Sigmoid colon (tissue), 7 donors: ENCODE results near the gene SRR. TPM values are rescaled to one million over a fixed set of nuclear protein-coding genes. Genes with fewer than 3 reads are reported as not detected.

Experiments used
- DNase-seq: peaks from one replicate; pipeline ENCODE4 v3.0.0-alpha.2; 2019
- H3K27ac ChIP-seq, 4 donors: fragments of 200-600 bp; sonication (generic); one replicate each; pipeline ENCODE4 v1.5.1; 2016 to 2019; ENCODE audit warnings: mild to moderate bottlenecking in 1 of 4
- H3K27me3 ChIP-seq, 3 donors: fragments of 200-600 bp; sonication (generic); one replicate each; pipeline ENCODE4 v1.5.1; 2019; ENCODE audit warnings: mild to moderate bottlenecking in 1 of 3
- H3K36me3 ChIP-seq, 4 donors: fragments of 200-600 bp; sonication (generic); one replicate each; pipeline ENCODE4 v1.5.1; 2016 to 2019
- H3K4me1 ChIP-seq, 4 donors: fragments of 200-600 bp; sonication (generic); one replicate each; pipeline ENCODE4 v1.5.1; 2017 to 2019
- H3K4me3 ChIP-seq, 4 donors: fragments of 200-600 bp; sonication (generic); one replicate each; pipeline ENCODE4 v1.5.1; 2017 to 2019; ENCODE audit warnings: mild to moderate bottlenecking in 2 of 4, moderate library complexity in 1 of 4
- H3K9me3 ChIP-seq, 4 donors: fragments of 200-600 bp in 3 of 4; sonication (generic) in 3 of 4; one replicate each; pipeline versions ENCODE4 v1.5.1 to v1.6.1; 2013 to 2019
- CTCF ChIP-seq, 4 experiments: fragments of 450-650 bp in 3 of 4; fragments of 200-600 bp in 1 of 4; IDR thresholded peaks; one replicate each; pipeline ENCODE4 v1.5.1; 2016 to 2019; ENCODE audit warnings: antibody characterized with exemption in 4 of 4, mild to moderate bottlenecking in 3 of 4, moderate library complexity in 2 of 4
- EP300 ChIP-seq, 4 donors: sonication (generic); formaldehyde crosslinking; IDR thresholded peaks; one replicate each; pipeline ENCODE4 v1.6.1; 2017; ENCODE audit warnings: antibody characterized with exemption in 4 of 4
- POLR2A ChIP-seq, 2 donors: fragments of 450-650 bp; IDR thresholded peaks; one replicate each; pipeline ENCODE4 v1.6.1; 2016; ENCODE audit warnings: antibody characterized with exemption in 2 of 2, mild to moderate bottlenecking in 2 of 2, moderate library complexity in 2 of 2
- POLR2AphosphoS5 ChIP-seq, 4 donors: sonication (generic); formaldehyde crosslinking; IDR thresholded peaks; one replicate each; pipeline ENCODE4 v1.6.1; 2017; ENCODE audit warnings: antibody characterized with exemption in 4 of 4
- WGBS, 2 donors: extraction: QIAGEN DNeasy Blood & Tissue Kit; methylation state at CpG; one replicate each; pipeline ENCODE4 v1.1.7; 2013; 5-methylcytosine and 5-hydroxymethylcytosine counted together
- intact Hi-C: fragments of 100-400 bp; cut with DNase I; formaldehyde crosslinking; loops from one replicate; pipeline ENCODE4 v1.15.1; 2023
- polyA plus RNA-seq, 3 donors: library from polyadenylated mRNA; stranded (reverse); fragments of 200-250 nt; gene quantifications; one replicate each; pipeline ENCODE4 v1.2.3, GENCODE V29; 2013
- total RNA-seq, 4 donors: library from RNA; depleted of rRNA; stranded (reverse); fragments of >200 nt; gene quantifications; one replicate each; pipeline ENCODE4 v1.1.0, GENCODE V29; 2016
- donor health status: healthy with polysubstance abuse.
- donor health status: Bipolar disorder and iron deficiency.
- donor health status: healthy.

The SRR gene
- total and polyA plus RNA-seq, 7 donors: 2.4 to 27.8 (median 10.0) TPM

GRCh38 chr17:2323629-2324314, 20.0 kb downstream of the SRR start:
- Histone ChIP-seq H3K27me3 (no peaks in the 10 kb centered on the region), H3K9me3 (no peaks in the 10 kb centered on the region), H3K36me3 (peaks cover 18 to 87% (median 42%) of the 10 kb centered on the region in 4 donors), H3K4me3 (no peak overlapping the region), H3K4me1 (no peaks in the 10 kb centered on the region), H3K27ac (no peak overlapping the region)
- intact Hi-C loops: no loop called here
- no peak for DNase-seq
- 80 to 93% methylated on average over 2 of the region's 2 CpGs for WGBS, 2 donors
- TF ChIP-seq POLR2A (IDR thresholded peaks at IDR 0.05): no peak
- TF ChIP-seq CTCF (IDR thresholded peaks at IDR 0.05): no peak
- TF ChIP-seq EP300 (IDR thresholded peaks at IDR 0.05): no peak
- no peak for TF ChIP-seq POLR2AphosphoS5 (IDR thresholded peaks at IDR 0.05)

- Histone ChIP-seq H3K4me1 (peaks cover 0 to 18% (median 13%) of the 10 kb centered on the region in 4 donors), H3K36me3 (peaks cover 26 to 89% (median 61%) of the 10 kb centered on the region in 4 donors), H3K9me3 (no peaks in the 10 kb centered on the region), H3K27me3 (no peaks in the 10 kb centered on the region), H3K4me3 (no peak overlapping the region), H3K27ac (no peak overlapping the region)
- DNase-seq: no peak
- intact Hi-C loops: loop anchor here (10.0 kb wide), 1 partner anchor 83 kb away; no protein-coding TSS in a partner anchor
- TF ChIP-seq POLR2A (IDR thresholded peaks at IDR 0.05) (no peak), CTCF (IDR thresholded peaks at IDR 0.05) (no peak), EP300 (IDR thresholded peaks at IDR 0.05) (no peak), POLR2AphosphoS5 (IDR thresholded peaks at IDR 0.05) (no peak)
- 56 to 61% methylated on average over 3 of the region's 3 CpGs for WGBS, 2 donors
Measured at GRCh38 chr17:2331303-2331702, 27.6 kb downstream of the SRR start.

GRCh38 chr17:2335726-2336214, 32.0 kb downstream of the SRR start:
- intact Hi-C loops: loop anchor here (2.0 to 10.0 kb wide), 2 partner anchors 33 to 79 kb away; partner anchors contain the start of genes SMG6 and SRR
- no peaks in the 10 kb centered on the region for H3K27me3 ChIP-seq
- H3K27ac ChIP-seq: peak overlapping the region; percentile 89 to 97 (median 93)
- TF ChIP-seq POLR2A (IDR thresholded peaks at IDR 0.05) (no peak), EP300 (IDR thresholded peaks at IDR 0.05) (no peak), POLR2AphosphoS5 (IDR thresholded peaks at IDR 0.05) (no peak), CTCF (IDR thresholded peaks at IDR 0.05) (no peak)
- peaks cover 18 to 46% (median 38%) of the 10 kb centered on the region in 4 donors for H3K36me3 ChIP-seq
- H3K4me1 ChIP-seq: peaks cover 0 to 33% (median 20%) of the 10 kb centered on the region in 4 donors
- no peaks in the 10 kb centered on the region for H3K9me3 ChIP-seq
- 1 to 3% methylated on average over 17 of the region's 17 CpGs for WGBS, 2 donors
- peak; percentile 56 for DNase-seq
- H3K4me3 ChIP-seq: peak overlapping the region; percentile 66 to 100 (median 96)

- peaks cover 12 to 40% (median 33%) of the 10 kb centered on the region in 4 donors for H3K36me3 ChIP-seq
- 0% methylated on average over 48 of the region's 48 CpGs for WGBS, 2 donors
- H3K9me3 ChIP-seq: no peaks in the 10 kb centered on the region
- TF ChIP-seq EP300 (IDR thresholded peaks at IDR 0.05) (no peak), POLR2A (IDR thresholded peaks at IDR 0.05) (peak; percentile 85 to 94), POLR2AphosphoS5 (IDR thresholded peaks at IDR 0.05) (peak; percentile 97 to 98 (median 98)), CTCF (IDR thresholded peaks at IDR 0.05) (no peak)
- no peaks in the 10 kb centered on the region for H3K27me3 ChIP-seq
- DNase-seq: peak; percentile 95
- H3K4me3 ChIP-seq: peak within 1 kb of the TSS; percentile 66 to 100 (median 96)
- peak within 1 kb of the TSS; percentile 89 to 97 (median 93) for H3K27ac ChIP-seq
- intact Hi-C loops: loop anchor here (2.0 to 10.0 kb wide), 2 partner anchors 34 to 78 kb away; partner anchors contain the start of genes SMG6 and SRR
- H3K4me1 ChIP-seq: peaks cover 0 to 33% (median 20%) of the 10 kb centered on the region in 4 donors
Measured at GRCh38 chr17:2336215-2336851, 32.6 kb downstream of the SRR start, which contains the start of gene TSR1. Gene TSR1, minus strand, starts transcription at chr17:2336457. Its CDS starts 30 bp downstream, at chr17:2336427.
